LHCN-M2 (cell line): ENCODE data around the gene CEACAM5. TPM values are rescaled to one million over a fixed set of nuclear protein-coding genes. Genes with fewer than 3 reads are reported as not detected.
A peak's percentile ranks its signal among the peaks of the same experiment; 100 is the strongest.

Experiments
- DNase-seq: peaks from one replicate; pipeline ENCODE4 v3.0.0-alpha.2; 2012; ENCODE audit warnings: low read depth
- polyA plus RNA-seq: library from polyadenylated mRNA; unstranded; fragments of >200 nt; gene quantifications from one replicate; pipeline ENCODE4 v1.2.1, GENCODE V29; 2012; ENCODE audit warnings: missing spikeins
- total RNA-seq: library from RNA; depleted of rRNA; stranded (reverse); fragments of >200 nt; gene quantifications from 2 replicates; pipeline ENCODE4 v1.2.3, GENCODE V29; 2014; rRNA removed

CEACAM5 gene
- not detected in 2 replicates for total RNA-seq
- polyA plus RNA-seq = not detected

DNA sequence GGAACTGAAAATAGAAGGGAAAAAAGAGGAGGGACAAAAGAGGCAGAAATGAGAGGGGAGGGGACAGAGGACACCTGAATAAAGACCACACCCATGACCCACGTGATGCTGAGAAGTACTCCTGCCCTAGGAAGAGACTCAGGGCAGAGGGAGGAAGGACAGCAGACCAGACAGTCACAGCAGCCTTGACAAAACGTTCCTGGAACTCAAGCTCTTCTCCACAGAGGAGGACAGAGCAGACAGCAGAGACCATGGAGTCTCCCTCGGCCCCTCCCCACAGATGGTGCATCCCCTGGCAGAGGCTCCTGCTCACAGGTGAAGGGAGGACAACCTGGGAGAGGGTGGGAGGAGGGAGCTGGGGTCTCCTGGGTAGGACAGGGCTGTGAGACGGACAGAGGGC, at the start of gene CEACAM5:
CEACAM5 (plus strand) TSS at position 146 of the 400 bp plus-strand sequence; CDS start at position 252, 106 bp downstream.
- DNase-seq = no peak

GRCh38 chr19:41666075-41666474, 42.4 kb upstream of the CEACAM5 start:
- no peak for DNase-seq

- DNase-seq = no peak
These were observed 40.1 kb upstream of the CEACAM5 start for GRCh38 chr19:41668315-41668714.

GRCh38 chr19:41670755-41671154, 37.7 kb upstream of the CEACAM5 start:
- no peak for DNase-seq

DNA sequence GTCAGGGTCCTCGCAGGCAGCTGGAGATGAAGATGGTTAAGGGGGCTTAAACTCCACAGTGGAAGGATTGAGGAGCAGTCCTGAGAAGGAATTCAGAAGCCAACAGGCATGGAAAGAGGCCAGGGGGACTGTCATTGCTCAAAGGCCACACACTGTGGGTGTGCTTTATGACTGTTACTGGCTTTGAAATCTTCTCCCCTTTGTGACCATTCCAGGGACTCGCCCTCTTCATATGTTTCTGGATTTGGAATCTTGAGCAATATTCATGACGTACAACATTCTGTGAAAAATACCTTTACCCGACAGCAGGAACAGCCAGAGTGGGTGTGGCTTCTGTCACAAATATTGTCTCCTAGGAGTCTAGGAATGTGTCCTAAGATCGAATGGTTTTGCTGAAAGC, 36.9 kb upstream of the CEACAM5 start:
- DNase-seq = no peak

DNA sequence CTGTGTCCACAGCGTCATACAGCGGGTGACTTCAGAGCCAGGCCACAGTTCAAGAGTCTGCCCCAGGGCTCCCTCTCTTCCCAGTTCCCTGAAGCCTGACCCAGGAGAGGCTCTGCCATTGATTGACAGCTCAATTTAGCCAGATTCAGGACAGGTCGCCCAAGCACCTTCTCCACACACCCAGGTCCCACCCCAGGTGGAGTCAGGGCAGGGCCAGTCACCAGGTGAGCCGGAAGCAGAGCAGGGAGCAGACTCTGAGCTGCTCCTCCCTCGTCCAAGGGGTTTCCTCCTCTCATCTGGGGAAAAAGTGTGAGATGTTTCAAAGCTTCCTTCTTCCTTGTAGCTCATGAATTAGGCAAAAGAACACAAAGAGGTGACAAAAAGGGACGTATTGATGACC, 26.0 kb upstream of the CEACAM5 start:
- no peak for DNase-seq

DNA sequence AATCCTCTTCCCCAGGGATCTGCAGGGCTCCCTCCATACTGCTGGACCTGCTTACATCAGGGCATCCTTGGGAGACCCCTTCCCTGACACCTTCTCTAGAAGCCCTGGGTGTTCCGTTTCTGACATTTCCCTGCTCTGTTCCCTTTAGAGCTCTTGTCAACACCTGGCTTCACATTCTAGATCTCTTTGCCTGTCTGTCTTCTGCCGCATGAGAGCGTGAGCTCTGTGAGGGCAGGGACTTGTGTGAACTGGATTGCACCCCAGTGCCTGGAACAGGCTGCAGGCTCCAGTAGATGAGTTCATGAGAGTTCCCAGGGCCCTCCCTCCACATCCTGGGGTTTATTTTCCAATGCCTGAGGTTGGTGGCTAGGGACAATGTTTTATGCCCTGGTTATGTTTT, 21.0 kb upstream of the CEACAM5 start:
- no peak for DNase-seq

- no peak for DNase-seq
These were observed 20.3 kb upstream of the CEACAM5 start, which contains the start of gene CEACAM7 for GRCh38 chr19:41688098-41688497. TSS of gene CEACAM7 (minus strand) at chr19:41688270. CDS start at chr19:41688165, 105 bp downstream.

DNA sequence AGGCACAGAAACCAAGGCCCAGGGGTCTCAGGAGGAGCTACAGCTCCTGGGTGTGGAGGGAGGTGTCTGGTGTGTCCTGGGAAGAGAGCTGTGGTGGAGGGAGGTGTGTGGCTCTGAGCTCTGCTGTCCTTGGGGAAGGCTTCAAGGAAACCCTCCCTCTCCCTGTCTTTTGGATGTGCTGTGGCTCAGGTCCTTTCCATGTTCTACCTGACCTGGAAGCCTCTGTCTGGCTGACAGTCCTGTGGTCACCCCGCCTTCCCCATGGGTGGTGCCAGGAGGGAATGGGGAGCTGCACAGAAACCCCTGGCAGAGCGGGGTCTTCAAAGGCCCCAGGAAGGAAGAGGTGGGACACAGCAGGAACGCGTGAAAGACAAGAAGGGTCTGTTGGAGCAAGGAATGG, 19.7 kb upstream of the CEACAM5 start:
- DNase-seq = no peak

GRCh38 chr19:41689993-41690800, 18.2 kb upstream of the CEACAM5 start:
- DNase-seq = no peak

DNA sequence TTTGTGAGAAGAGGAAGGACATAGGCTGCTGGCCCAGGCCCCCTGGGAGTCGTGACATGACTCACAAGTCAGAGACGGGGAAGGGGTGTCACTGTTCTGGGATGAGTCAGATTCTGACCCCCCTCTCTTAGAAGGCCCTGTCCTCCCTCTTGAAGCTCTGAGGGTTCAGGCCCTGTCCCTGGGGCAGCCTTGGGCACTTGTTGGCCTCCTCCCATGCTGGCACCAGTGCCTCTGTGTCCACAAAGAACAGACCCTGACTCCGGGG, 17.7 kb upstream of the CEACAM5 start:
- no peak for DNase-seq

- no peak for DNase-seq
These were observed 17.0 kb upstream of the CEACAM5 start for GRCh38 chr19:41691268-41691970.

GRCh38 chr19:41694196-41694595, 14.2 kb upstream of the CEACAM5 start:
- no peak for DNase-seq

GRCh38 chr19:41694831-41695635, 13.4 kb upstream of the CEACAM5 start:
- DNase-seq = no peak

GRCh38 chr19:41695745-41696144, 12.7 kb upstream of the CEACAM5 start:
- DNase-seq = no peak

DNA sequence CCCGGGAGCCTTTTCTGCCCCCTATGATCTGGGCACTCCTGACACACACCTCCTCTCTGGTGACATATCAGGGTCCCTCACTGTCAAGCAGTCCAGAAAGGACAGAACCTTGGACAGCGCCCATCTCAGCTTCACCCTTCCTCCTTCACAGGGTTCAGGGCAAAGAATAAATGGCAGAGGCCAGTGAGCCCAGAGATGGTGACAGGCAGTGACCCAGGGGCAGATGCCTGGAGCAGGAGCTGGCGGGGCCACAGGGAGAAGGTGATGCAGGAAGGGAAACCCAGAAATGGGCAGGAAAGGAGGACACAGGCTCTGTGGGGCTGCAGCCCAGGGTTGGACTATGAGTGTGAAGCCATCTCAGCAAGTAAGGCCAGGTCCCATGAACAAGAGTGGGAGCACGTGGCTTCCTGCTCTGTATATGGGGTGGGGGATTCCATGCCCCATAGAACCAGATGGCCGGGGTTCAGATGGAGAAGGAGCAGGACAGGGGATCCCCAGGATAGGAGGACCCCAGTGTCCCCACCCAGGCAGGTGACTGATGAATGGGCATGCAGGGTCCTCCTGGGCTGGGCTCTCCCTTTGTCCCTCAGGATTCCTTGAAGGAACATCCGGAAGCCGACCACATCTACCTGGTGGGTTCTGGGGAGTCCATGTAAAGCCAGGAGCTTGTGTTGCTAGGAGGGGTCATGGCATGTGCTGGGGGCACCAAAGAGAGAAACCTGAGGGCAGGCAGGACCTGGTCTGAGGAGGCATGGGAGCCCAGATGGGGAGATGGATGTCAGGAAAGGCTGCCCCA, 11.8 kb upstream of the CEACAM5 start:
- peak; percentile 1 for DNase-seq

DNA sequence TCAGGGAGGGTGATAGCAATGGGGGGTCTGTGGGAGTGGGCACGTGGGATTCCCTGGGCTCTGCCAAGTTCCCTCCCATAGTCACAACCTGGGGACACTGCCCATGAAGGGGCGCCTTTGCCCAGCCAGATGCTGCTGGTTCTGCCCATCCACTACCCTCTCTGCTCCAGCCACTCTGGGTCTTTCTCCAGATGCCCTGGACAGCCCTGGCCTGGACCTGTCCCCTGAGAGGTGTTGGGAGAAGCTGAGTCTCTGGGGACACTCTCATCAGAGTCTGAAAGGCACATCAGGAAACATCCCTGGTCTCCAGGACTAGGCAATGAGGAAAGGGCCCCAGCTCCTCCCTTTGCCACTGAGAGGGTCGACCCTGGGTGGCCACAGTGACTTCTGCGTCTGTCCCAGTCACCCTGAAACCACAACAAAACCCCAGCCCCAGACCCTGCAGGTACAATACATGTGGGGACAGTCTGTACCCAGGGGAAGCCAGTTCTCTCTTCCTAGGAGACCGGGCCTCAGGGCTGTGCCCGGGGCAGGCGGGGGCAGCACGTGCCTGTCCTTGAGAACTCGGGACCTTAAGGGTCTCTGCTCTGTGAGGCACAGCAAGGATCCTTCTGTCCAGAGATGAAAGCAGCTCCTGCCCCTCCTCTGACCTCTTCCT, 11.1 kb upstream of the CEACAM5 start:
- no peak for DNase-seq

DNA sequence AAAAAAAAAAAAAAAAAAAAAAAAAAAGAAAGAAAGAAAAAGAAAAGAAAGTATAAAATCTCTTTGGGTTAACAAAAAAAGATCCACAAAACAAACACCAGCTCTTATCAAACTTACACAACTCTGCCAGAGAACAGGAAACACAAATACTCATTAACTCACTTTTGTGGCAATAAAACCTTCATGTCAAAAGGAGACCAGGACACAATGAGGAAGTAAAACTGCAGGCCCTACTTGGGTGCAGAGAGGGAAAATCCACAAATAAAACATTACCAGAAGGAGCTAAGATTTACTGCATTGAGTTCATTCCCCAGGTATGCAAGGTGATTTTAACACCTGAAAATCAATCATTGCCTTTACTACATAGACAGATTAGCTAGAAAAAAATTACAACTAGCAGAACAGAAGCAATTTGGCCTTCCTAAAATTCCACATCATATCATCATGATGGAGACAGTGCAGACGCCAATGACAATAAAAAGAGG, 9.6 kb upstream of the CEACAM5 start:
- no peak for DNase-seq

DNA sequence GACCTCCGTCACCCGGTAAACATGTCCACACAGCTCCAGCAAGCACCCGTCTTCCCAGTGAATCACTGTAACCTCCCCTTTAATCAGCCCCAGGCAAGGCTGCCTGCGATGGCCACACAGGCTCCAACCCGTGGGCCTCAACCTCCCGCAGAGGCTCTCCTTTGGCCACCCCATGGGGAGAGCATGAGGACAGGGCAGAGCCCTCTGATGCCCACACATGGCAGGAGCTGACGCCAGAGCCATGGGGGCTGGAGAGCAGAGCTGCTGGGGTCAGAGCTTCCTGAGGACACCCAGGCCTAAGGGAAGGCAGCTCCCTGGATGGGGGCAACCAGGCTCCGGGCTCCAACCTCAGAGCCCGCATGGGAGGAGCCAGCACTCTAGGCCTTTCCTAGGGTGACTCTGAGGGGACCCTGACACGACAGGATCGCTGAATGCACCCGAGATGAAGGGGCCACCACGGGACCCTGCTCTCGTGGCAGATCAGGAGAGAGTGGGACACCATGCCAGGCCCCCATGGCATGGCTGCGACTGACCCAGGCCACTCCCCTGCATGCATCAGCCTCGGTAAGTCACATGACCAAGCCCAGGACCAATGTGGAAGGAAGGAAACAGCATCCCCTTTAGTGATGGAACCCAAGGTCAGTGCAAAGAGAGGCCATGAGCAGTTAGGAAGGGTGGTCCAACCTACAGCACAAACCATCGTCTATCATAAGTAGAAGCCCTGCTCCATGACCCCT, 9.0 kb upstream of the CEACAM5 start:
- DNase-seq = no peak

DNA sequence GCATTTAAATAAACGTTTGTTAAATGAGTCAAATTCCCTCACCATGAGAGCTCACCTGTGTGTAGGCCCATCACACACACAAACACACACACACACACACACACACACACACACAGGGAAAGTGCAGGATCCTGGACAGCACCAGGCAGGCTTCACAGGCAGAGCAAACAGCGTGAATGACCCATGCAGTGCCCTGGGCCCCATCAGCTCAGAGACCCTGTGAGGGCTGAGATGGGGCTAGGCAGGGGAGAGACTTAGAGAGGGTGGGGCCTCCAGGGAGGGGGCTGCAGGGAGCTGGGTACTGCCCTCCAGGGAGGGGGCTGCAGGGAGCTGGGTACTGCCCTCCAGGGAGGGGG, 8.5 kb upstream of the CEACAM5 start:
- no peak for DNase-seq
